Astrocyte (in vitro differentiated cells and primary cell): ENCODE measurements around the gene COPS9.

ENCODE experiments used
- EZH2 ChIP-seq: IDR thresholded peaks from 2 replicates; pipeline ENCODE4 v1.6.1; 2012; ENCODE audit warnings: mild to moderate bottlenecking, low read length, inconsistent platforms; ENCODE audit not compliant: insufficient read depth
- TF ChIP-seq, protein P1 (sequence below): IDR thresholded peaks from 2 replicates; pipeline ENCODE4 v1.5.1; 2011; ENCODE audit warnings: low read depth, mild to moderate bottlenecking, inconsistent platforms, low read length, moderate library complexity; ENCODE audit not compliant: insufficient read depth

DNA sequence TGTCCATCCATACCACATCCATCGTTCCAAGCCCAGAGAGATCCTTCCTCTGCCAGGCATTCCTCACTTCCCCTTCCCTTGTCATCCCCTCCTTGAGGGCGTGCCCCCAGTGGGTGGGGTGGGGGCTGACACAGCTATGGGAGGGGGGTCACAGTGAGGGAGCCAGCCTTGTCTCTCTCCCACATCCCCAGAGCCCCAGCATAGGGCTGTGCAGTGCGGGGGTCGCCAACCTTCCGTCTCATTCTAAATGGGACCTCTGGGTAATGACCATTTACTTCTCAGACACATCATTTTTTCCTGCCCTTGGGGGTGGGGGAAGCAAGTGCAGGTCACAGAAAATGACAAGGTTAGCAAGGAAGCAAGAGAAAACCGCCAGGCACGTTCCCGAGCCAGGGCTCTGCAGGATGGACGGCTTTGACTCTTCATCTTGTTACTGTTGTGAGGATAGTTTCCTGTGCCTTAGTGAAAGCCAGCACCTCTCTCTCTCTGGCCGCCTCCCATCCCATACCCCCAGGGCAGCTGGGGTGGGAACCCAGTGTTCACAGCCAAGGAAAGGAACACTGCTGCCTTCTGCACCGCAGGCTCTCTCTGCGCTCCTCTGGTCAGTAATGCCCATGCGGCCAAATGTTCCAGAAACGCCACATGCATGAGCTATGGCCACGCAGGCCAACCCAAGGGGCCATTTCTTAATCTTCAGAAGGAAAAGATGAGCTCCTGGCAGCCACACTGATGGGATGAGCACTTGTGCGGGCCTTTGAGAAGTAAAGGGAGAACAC lies 27.0 kb upstream of the COPS9 start:
- TF ChIP-seq, protein P1, sequence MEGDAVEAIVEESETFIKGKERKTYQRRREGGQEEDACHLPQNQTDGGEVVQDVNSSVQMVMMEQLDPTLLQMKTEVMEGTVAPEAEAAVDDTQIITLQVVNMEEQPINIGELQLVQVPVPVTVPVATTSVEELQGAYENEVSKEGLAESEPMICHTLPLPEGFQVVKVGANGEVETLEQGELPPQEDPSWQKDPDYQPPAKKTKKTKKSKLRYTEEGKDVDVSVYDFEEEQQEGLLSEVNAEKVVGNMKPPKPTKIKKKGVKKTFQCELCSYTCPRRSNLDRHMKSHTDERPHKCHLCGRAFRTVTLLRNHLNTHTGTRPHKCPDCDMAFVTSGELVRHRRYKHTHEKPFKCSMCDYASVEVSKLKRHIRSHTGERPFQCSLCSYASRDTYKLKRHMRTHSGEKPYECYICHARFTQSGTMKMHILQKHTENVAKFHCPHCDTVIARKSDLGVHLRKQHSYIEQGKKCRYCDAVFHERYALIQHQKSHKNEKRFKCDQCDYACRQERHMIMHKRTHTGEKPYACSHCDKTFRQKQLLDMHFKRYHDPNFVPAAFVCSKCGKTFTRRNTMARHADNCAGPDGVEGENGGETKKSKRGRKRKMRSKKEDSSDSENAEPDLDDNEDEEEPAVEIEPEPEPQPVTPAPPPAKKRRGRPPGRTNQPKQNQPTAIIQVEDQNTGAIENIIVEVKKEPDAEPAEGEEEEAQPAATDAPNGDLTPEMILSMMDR = no peak
- no peak for TF ChIP-seq EZH2
